C4-2B (cell line): ENCODE results near the gene ZC3H7B.

Experiments used
- ZFX ChIP-seq: fragments of 450-650 bp; IDR thresholded peaks from 2 replicates; pipeline ENCODE4 v1.6.1; 2017
- TF ChIP-seq, protein P1 (sequence below): fragments of 450-650 bp; conservative IDR thresholded peaks from 2 replicates; pipeline ENCODE4 v1.5.1; 2017; ENCODE audit warnings: mild to moderate bottlenecking

DNA sequence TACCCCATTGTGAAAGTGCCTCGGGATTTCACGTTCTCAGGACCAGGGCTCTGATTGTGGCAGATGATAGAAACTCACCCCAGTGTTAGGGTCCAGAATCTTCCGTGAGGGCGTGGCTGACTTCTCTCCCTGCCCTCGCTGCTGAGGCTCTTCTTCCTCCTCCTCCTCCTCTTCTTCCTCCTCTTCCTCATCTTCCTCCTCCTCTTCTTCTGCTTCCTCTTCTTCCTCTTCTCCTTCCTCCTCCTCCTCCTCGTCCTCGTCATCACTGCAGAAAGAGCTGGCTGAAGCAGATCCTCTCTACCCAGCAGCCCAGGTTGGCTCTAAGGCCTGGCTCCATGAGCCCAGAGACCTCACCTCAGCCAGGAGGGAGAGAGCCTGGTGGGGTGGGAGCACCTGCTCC lies 47.1 kb upstream of the ZC3H7B start:
- TF ChIP-seq, protein P1, sequence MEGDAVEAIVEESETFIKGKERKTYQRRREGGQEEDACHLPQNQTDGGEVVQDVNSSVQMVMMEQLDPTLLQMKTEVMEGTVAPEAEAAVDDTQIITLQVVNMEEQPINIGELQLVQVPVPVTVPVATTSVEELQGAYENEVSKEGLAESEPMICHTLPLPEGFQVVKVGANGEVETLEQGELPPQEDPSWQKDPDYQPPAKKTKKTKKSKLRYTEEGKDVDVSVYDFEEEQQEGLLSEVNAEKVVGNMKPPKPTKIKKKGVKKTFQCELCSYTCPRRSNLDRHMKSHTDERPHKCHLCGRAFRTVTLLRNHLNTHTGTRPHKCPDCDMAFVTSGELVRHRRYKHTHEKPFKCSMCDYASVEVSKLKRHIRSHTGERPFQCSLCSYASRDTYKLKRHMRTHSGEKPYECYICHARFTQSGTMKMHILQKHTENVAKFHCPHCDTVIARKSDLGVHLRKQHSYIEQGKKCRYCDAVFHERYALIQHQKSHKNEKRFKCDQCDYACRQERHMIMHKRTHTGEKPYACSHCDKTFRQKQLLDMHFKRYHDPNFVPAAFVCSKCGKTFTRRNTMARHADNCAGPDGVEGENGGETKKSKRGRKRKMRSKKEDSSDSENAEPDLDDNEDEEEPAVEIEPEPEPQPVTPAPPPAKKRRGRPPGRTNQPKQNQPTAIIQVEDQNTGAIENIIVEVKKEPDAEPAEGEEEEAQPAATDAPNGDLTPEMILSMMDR = no peak
- TF ChIP-seq ZFX = no peak
